WTC11 (cell line): Measurements from ENCODE around the gene CACNA1D. TPM values are rescaled to one million over a fixed set of nuclear protein-coding genes. Genes with fewer than 3 reads are reported as not detected.

ENCODE experiments used
- ATAC-seq: fragments of 200-7000 bp; cut with Tn5 transposase; 2 replicates; pipeline ENCODE4 v1.10.0; 2021; ENCODE audit warnings: mild to moderate bottlenecking, moderate library complexity
- CTCF ChIA-PET: fragments of 300-600 bp; sonication (Branson Sonifier 250); formaldehyde crosslinking; loops from one replicate; lab custom pipeline; 2021; ENCODE audit warnings: antibody characterized with exemption; lab: Charles Lee
- POLR2A ChIA-PET: fragments of 350-600 bp; sonication (Branson Sonifier 250); formaldehyde crosslinking; loops from one replicate; lab custom pipeline; 2021; ENCODE audit warnings: antibody characterized with exemption; lab: Charles Lee
- DNase-seq: peaks from one replicate; pipeline ENCODE4 v3.0.0; 2021; ENCODE audit warnings: low spot score
- H3K27ac Mint-ChIP-seq: 2 replicates; pipeline ENCODE4 v1.8.0; 2021; ENCODE audit warnings: mixed read lengths
- H3K27me3 Mint-ChIP-seq: 2 replicates; pipeline ENCODE4 v1.8.0; 2021; ENCODE audit warnings: low read depth, mild to moderate bottlenecking, moderate library complexity, mixed read lengths
- H3K36me3 Mint-ChIP-seq: 2 replicates; pipeline ENCODE4 v1.8.0; 2021; ENCODE audit warnings: mixed read lengths
- H3K4me1 Mint-ChIP-seq: 2 replicates; pipeline ENCODE4 v1.8.0; 2022; ENCODE audit warnings: mixed read lengths
- H3K4me3 Mint-ChIP-seq: 2 replicates; pipeline ENCODE4 v1.8.0; 2021; ENCODE audit warnings: mild to moderate bottlenecking, moderate library complexity, mixed read lengths
- H3K9me3 Mint-ChIP-seq: 2 replicates; pipeline ENCODE4 v1.8.0; 2021; ENCODE audit warnings: mixed read lengths
- CTCF ChIP-seq: fragments of 200-600 bp; IDR thresholded peaks from 2 replicates; pipeline ENCODE4 v1.8.0; 2022; ENCODE audit warnings: antibody characterized with exemption
- EMX1 ChIP-seq: fragments of 250-450 bp; sonication (Bioruptor Pico); IDR thresholded peaks from 2 replicates; pipeline ENCODE4 v1.8.0; 2021; ENCODE audit warnings: mild to moderate bottlenecking
- FOXK1 ChIP-seq: sonication (generic); formaldehyde crosslinking; IDR thresholded peaks from 2 replicates; pipeline ENCODE4 v1.8.0; 2022; ENCODE audit warnings: mild to moderate bottlenecking, moderate library complexity, missing genetic modification reagents
- GABPB1 ChIP-seq: sonication (generic); formaldehyde crosslinking; IDR thresholded peaks from 2 replicates; pipeline ENCODE4 v1.8.1; 2023; ENCODE audit warnings: mild to moderate bottlenecking, missing genetic modification reagents
- GRHL2 ChIP-seq: fragments of 250-450 bp; sonication (Bioruptor Pico); IDR thresholded peaks from 2 replicates; pipeline ENCODE4 v1.8.0; 2022; ENCODE audit warnings: mild to moderate bottlenecking, moderate library complexity; ENCODE audit not compliant: insufficient replicate concordance, severe bottlenecking
- HMGA2 ChIP-seq: fragments of 250-450 bp; sonication (Bioruptor Pico); IDR thresholded peaks from 2 replicates; pipeline ENCODE4 v1.4.0; 2021; ENCODE audit warnings: mild to moderate bottlenecking, moderate library complexity
- OVOL2 ChIP-seq: fragments of 250-450 bp; sonication (Bioruptor Pico); IDR thresholded peaks from 2 replicates; pipeline ENCODE4 v1.9.0; 2021; ENCODE audit warnings: mild to moderate bottlenecking, borderline replicate concordance
- PRDM15 ChIP-seq: sonication (generic); formaldehyde crosslinking; IDR thresholded peaks from 2 replicates; pipeline ENCODE4 v1.8.0; 2022; ENCODE audit warnings: missing genetic modification reagents
- PRRX2 ChIP-seq: fragments of 250-450 bp; sonication (Bioruptor Pico); IDR thresholded peaks from 2 replicates; pipeline ENCODE4 v1.8.0; 2021; ENCODE audit warnings: mild to moderate bottlenecking
- SP1 ChIP-seq: sonication (generic); formaldehyde crosslinking; conservative IDR thresholded peaks from 2 replicates; pipeline ENCODE4 v1.8.1; 2022; ENCODE audit warnings: missing genetic modification reagents
- TP53 ChIP-seq: sonication (generic); formaldehyde crosslinking; IDR thresholded peaks from 2 replicates; pipeline ENCODE4 v1.8.1; 2023; ENCODE audit warnings: mild to moderate bottlenecking, missing genetic modification reagents
- ZBTB43 ChIP-seq: sonication (generic); formaldehyde crosslinking; IDR thresholded peaks from 2 replicates; pipeline ENCODE4 v1.8.1; 2023; ENCODE audit warnings: mild to moderate bottlenecking, missing genetic modification reagents
- total RNA-seq: library from RNA; stranded (reverse); gene quantifications from 3 replicates; pipeline ENCODE4 v1.2.3, GENCODE V29; 2021
- TF ChIP-seq, protein P1 (sequence below): sonication (generic); formaldehyde crosslinking; IDR thresholded peaks from 2 replicates; pipeline ENCODE4 v1.8.0; 2023; ENCODE audit warnings: missing genetic modification reagents, mild to moderate bottlenecking, borderline replicate concordance
- TF ChIP-seq, protein P2 (sequence below): fragments of 250-450 bp; sonication (Bioruptor Pico); IDR thresholded peaks from 2 replicates; pipeline ENCODE4 v1.9.0; 2021; ENCODE audit warnings: moderate library complexity, mild to moderate bottlenecking, inconsistent platforms, borderline replicate concordance
- TF ChIP-seq, protein P3 (sequence below): sonication (generic); formaldehyde crosslinking; IDR thresholded peaks from 2 replicates; pipeline ENCODE4 v1.8.1; 2022; ENCODE audit warnings: low read depth, missing genetic modification reagents, borderline replicate concordance

CACNA1D gene
- total RNA-seq, 1 experiment from 2014 or later, result 2.3 TPM

- TF ChIP-seq, protein P1, sequence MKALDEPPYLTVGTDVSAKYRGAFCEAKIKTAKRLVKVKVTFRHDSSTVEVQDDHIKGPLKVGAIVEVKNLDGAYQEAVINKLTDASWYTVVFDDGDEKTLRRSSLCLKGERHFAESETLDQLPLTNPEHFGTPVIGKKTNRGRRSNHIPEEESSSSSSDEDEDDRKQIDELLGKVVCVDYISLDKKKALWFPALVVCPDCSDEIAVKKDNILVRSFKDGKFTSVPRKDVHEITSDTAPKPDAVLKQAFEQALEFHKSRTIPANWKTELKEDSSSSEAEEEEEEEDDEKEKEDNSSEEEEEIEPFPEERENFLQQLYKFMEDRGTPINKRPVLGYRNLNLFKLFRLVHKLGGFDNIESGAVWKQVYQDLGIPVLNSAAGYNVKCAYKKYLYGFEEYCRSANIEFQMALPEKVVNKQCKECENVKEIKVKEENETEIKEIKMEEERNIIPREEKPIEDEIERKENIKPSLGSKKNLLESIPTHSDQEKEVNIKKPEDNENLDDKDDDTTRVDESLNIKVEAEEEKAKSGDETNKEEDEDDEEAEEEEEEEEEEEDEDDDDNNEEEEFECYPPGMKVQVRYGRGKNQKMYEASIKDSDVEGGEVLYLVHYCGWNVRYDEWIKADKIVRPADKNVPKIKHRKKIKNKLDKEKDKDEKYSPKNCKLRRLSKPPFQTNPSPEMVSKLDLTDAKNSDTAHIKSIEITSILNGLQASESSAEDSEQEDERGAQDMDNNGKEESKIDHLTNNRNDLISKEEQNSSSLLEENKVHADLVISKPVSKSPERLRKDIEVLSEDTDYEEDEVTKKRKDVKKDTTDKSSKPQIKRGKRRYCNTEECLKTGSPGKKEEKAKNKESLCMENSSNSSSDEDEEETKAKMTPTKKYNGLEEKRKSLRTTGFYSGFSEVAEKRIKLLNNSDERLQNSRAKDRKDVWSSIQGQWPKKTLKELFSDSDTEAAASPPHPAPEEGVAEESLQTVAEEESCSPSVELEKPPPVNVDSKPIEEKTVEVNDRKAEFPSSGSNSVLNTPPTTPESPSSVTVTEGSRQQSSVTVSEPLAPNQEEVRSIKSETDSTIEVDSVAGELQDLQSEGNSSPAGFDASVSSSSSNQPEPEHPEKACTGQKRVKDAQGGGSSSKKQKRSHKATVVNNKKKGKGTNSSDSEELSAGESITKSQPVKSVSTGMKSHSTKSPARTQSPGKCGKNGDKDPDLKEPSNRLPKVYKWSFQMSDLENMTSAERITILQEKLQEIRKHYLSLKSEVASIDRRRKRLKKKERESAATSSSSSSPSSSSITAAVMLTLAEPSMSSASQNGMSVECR, result no peak
- no peak for TF ChIP-seq GABPB1 (CRISPR knock-in tag)
- TF ChIP-seq, all 79 proteins: peak for 0
Observed at GRCh38 chr3:53680028-53680427, 185.6 kb downstream of the CACNA1D start (continued).

DNA sequence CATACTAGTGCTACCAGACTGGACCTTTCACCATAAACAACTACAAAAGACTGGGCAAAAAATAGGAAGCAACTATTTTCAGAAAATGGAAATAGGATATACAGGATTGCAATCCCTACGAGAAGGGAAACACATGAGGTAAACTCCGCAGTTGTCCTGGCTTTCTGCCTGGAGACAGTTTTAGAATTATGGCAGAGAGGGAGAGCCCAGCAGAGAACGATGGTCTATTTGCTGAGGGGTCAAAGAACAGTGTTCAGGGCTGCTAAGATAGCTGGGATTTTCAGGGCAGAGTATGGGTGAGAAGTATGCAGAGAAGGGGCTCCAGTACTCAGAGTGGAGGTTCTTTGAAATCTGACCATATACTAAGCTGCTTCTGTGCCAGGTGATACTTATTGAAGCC is 188.4 kb downstream of the CACNA1D start:
- DNase-seq (no peak), ATAC-seq (no peak)
- H3K9me3 Mint-ChIP-seq, result no peaks in the 10 kb centered on the region
- no peak overlapping the region for H3K4me3 Mint-ChIP-seq
- H3K27ac Mint-ChIP-seq, result no peak overlapping the region
- H3K27me3 Mint-ChIP-seq, result no peaks in the 10 kb centered on the region; the same call in 1 of the 2 replicates
- H3K4me1 Mint-ChIP-seq, result no peaks in the 10 kb centered on the region
- no peaks in the 10 kb centered on the region for H3K36me3 Mint-ChIP-seq
- POLR2A ChIA-PET, result interaction anchor here (0.7 kb wide), 1 partner anchor 93 kb away, joined by 3 read pairs; no protein-coding TSS in a partner anchor
- CTCF ChIA-PET, result interaction anchor here (0.7 to 1.3 kb wide), 2 partner anchors 13 to 14 kb away, joined by 3 to 4 read pairs; no protein-coding TSS in a partner anchor
- TF ChIP-seq ZBTB43 (CRISPR knock-in tag), result no peak
- no peak for TF ChIP-seq OVOL2
- no peak for TF ChIP-seq PRDM15 (CRISPR knock-in tag)
- TF ChIP-seq HMGA2, result no peak
- no peak for TF ChIP-seq EMX1 (CRISPR knock-in tag)
- TF ChIP-seq, protein P2, sequence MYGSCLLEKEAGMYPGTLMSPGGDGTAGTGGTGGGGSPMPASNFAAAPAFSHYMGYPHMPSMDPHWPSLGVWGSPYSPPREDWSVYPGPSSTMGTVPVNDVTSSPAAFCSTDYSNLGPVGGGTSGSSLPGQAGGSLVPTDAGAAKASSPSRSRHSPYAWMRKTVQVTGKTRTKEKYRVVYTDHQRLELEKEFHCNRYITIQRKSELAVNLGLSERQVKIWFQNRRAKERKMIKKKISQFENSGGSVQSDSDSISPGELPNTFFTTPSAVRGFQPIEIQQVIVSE, result no peak
- TF ChIP-seq FOXK1, result no peak
- TF ChIP-seq PRRX2 (CRISPR knock-in tag), result no peak
- TF ChIP-seq, protein P3, sequence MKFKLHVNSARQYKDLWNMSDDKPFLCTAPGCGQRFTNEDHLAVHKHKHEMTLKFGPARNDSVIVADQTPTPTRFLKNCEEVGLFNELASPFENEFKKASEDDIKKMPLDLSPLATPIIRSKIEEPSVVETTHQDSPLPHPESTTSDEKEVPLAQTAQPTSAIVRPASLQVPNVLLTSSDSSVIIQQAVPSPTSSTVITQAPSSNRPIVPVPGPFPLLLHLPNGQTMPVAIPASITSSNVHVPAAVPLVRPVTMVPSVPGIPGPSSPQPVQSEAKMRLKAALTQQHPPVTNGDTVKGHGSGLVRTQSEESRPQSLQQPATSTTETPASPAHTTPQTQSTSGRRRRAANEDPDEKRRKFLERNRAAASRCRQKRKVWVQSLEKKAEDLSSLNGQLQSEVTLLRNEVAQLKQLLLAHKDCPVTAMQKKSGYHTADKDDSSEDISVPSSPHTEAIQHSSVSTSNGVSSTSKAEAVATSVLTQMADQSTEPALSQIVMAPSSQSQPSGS (CRISPR knock-in tag), result no peak
- no peak for TF ChIP-seq GRHL2 (CRISPR knock-in tag)
- no peak for TF ChIP-seq SP1 (CRISPR knock-in tag)
- no peak for TF ChIP-seq CTCF
- TF ChIP-seq TP53, result no peak
